Measurements from ENCODE around the gene TRABD2A.

The TRABD2A gene

GRCh38 chr2:84886791-84887190, 5.9 kb upstream of the TRABD2A start:
- Histone ChIP-seq H3K4me1 (ENCODE audit: control insufficient read depth in 1 of 2, insufficient read depth in 2 of 2, low read length in 2 of 2) (peaks cover 6 to 10% of the 10 kb centered on the region in 2 donors), H3K27ac (ENCODE audit: low read length) (no peak overlapping the region), H3K9me3 (ENCODE audit: control insufficient read depth in 1 of 2, low read length in 2 of 2) (no peaks in the 10 kb centered on the region), H3K4me3 (ENCODE audit: low read depth in 1 of 2, low read length in 2 of 2) (no peak overlapping the region), H3K27me3 (ENCODE audit: low read depth, low read length) (no peaks in the 10 kb centered on the region), H3K36me3 (ENCODE audit: control insufficient read depth in 1 of 2, insufficient read depth in 2 of 2, low read length in 2 of 2) (no peaks in the 10 kb centered on the region)

- no peak overlapping the region for H3K27ac ChIP-seq (ENCODE audit: low read length)
- H3K36me3 ChIP-seq (ENCODE audit: control insufficient read depth in 1 of 2, insufficient read depth in 2 of 2, low read length in 2 of 2): no peaks in the 10 kb centered on the region
- H3K4me1 ChIP-seq (ENCODE audit: control insufficient read depth in 1 of 2, insufficient read depth in 2 of 2, low read length in 2 of 2): peaks cover 10 to 23% of the 10 kb centered on the region in 2 donors
- peaks cover 9% of the 10 kb centered on the region for H3K27me3 ChIP-seq (ENCODE audit: low read depth, low read length)
- H3K4me3 ChIP-seq (ENCODE audit: low read depth in 1 of 2, low read length in 2 of 2): no peak overlapping the region
- no peaks in the 10 kb centered on the region for H3K9me3 ChIP-seq (ENCODE audit: control insufficient read depth in 1 of 2, low read length in 2 of 2)
Observed at GRCh38 chr2:84885111-84885510, 4.2 kb upstream of the TRABD2A start.

- Histone ChIP-seq H3K4me3 (ENCODE audit: low read depth in 1 of 2, low read length in 2 of 2) (no peak overlapping the region), H3K4me1 (ENCODE audit: control insufficient read depth in 1 of 2, insufficient read depth in 2 of 2, low read length in 2 of 2) (peaks cover 10 to 28% of the 10 kb centered on the region in 2 donors), H3K27me3 (ENCODE audit: low read depth, low read length) (peaks cover 10% of the 10 kb centered on the region), H3K36me3 (ENCODE audit: control insufficient read depth in 1 of 2, insufficient read depth in 2 of 2, low read length in 2 of 2) (no peaks in the 10 kb centered on the region), H3K9me3 (ENCODE audit: control insufficient read depth in 1 of 2, low read length in 2 of 2) (no peaks in the 10 kb centered on the region), H3K27ac (ENCODE audit: low read length) (no peak overlapping the region)
Observed at GRCh38 chr2:84884449-84884848, 3.6 kb upstream of the TRABD2A start.

- Histone ChIP-seq H3K27ac (ENCODE audit: low read length) (no peak overlapping the region), H3K27me3 (ENCODE audit: low read depth, low read length) (peaks cover 10% of the 10 kb centered on the region), H3K36me3 (ENCODE audit: control insufficient read depth in 1 of 2, insufficient read depth in 2 of 2, low read length in 2 of 2) (no peaks in the 10 kb centered on the region), H3K4me3 (ENCODE audit: low read depth in 1 of 2, low read length in 2 of 2) (no peak overlapping the region), H3K4me1 (ENCODE audit: control insufficient read depth in 1 of 2, insufficient read depth in 2 of 2, low read length in 2 of 2) (peaks cover 0 to 23% of the 10 kb centered on the region in 2 donors), H3K9me3 (ENCODE audit: control insufficient read depth in 1 of 2, low read length in 2 of 2) (no peaks in the 10 kb centered on the region)
Observed at GRCh38 chr2:84882775-84883550, 2.1 kb upstream of the TRABD2A start.

- H3K27ac ChIP-seq (ENCODE audit: low read length): no peak overlapping the region
- peak overlapping the region in 1 of 2 donors; percentile 72 for H3K4me3 ChIP-seq (ENCODE audit: low read depth in 1 of 2, low read length in 2 of 2)
- no peaks in the 10 kb centered on the region for H3K36me3 ChIP-seq (ENCODE audit: control insufficient read depth in 1 of 2, insufficient read depth in 2 of 2, low read length in 2 of 2)
- H3K27me3 ChIP-seq (ENCODE audit: low read depth, low read length): peaks cover 10% of the 10 kb centered on the region
- H3K9me3 ChIP-seq (ENCODE audit: control insufficient read depth in 1 of 2, low read length in 2 of 2): no peaks in the 10 kb centered on the region
- H3K4me1 ChIP-seq (ENCODE audit: control insufficient read depth in 1 of 2, insufficient read depth in 2 of 2, low read length in 2 of 2): peaks cover 0 to 23% of the 10 kb centered on the region in 2 donors
Observed at GRCh38 chr2:84882414-84882738, 1.5 kb upstream of the TRABD2A start.

- Histone ChIP-seq H3K4me1 (ENCODE audit: control insufficient read depth in 1 of 2, insufficient read depth in 2 of 2, low read length in 2 of 2) (peaks cover 0 to 23% of the 10 kb centered on the region in 2 donors), H3K27ac (ENCODE audit: low read length) (no peak overlapping the region), H3K4me3 (ENCODE audit: low read depth in 1 of 2, low read length in 2 of 2) (peak overlapping the region; percentile 71 to 72), H3K36me3 (ENCODE audit: control insufficient read depth in 1 of 2, insufficient read depth in 2 of 2, low read length in 2 of 2) (no peaks in the 10 kb centered on the region), H3K27me3 (ENCODE audit: low read depth, low read length) (peaks cover 10% of the 10 kb centered on the region), H3K9me3 (ENCODE audit: control insufficient read depth in 1 of 2, low read length in 2 of 2) (no peaks in the 10 kb centered on the region)
Observed at GRCh38 chr2:84881581-84882413, 913 bp upstream of the TRABD2A start.

GRCh38 chr2:84880395-84880644, 564 bp downstream of the TRABD2A start:
- Histone ChIP-seq H3K9me3 (ENCODE audit: control insufficient read depth in 1 of 2, low read length in 2 of 2) (no peaks in the 10 kb centered on the region), H3K4me1 (ENCODE audit: control insufficient read depth in 1 of 2, insufficient read depth in 2 of 2, low read length in 2 of 2) (peaks cover 0 to 23% of the 10 kb centered on the region in 2 donors), H3K27ac (ENCODE audit: low read length) (no peak overlapping the region), H3K4me3 (ENCODE audit: low read depth in 1 of 2, low read length in 2 of 2) (peak overlapping the region; percentile 71 to 72), H3K27me3 (ENCODE audit: low read depth, low read length) (peaks cover 10% of the 10 kb centered on the region), H3K36me3 (ENCODE audit: control insufficient read depth in 1 of 2, insufficient read depth in 2 of 2, low read length in 2 of 2) (no peaks in the 10 kb centered on the region)

GRCh38 chr2:84879584-84880394, 1.1 kb downstream of the TRABD2A start:
- no peak overlapping the region for H3K27ac ChIP-seq (ENCODE audit: low read length)
- H3K27me3 ChIP-seq (ENCODE audit: low read depth, low read length): peaks cover 10% of the 10 kb centered on the region
- H3K4me1 ChIP-seq (ENCODE audit: control insufficient read depth in 1 of 2, insufficient read depth in 2 of 2, low read length in 2 of 2): peaks cover 0 to 23% of the 10 kb centered on the region in 2 donors
- H3K4me3 ChIP-seq (ENCODE audit: low read depth in 1 of 2, low read length in 2 of 2): peak overlapping the region; percentile 71 to 72
- H3K9me3 ChIP-seq (ENCODE audit: control insufficient read depth in 1 of 2, low read length in 2 of 2): no peaks in the 10 kb centered on the region
- H3K36me3 ChIP-seq (ENCODE audit: control insufficient read depth in 1 of 2, insufficient read depth in 2 of 2, low read length in 2 of 2): no peaks in the 10 kb centered on the region

GRCh38 chr2:84878896-84879583, 1.8 kb downstream of the TRABD2A start:
- Histone ChIP-seq H3K27ac (ENCODE audit: low read length) (no peak overlapping the region), H3K36me3 (ENCODE audit: control insufficient read depth in 1 of 2, insufficient read depth in 2 of 2, low read length in 2 of 2) (no peaks in the 10 kb centered on the region), H3K9me3 (ENCODE audit: control insufficient read depth in 1 of 2, low read length in 2 of 2) (no peaks in the 10 kb centered on the region), H3K4me1 (ENCODE audit: control insufficient read depth in 1 of 2, insufficient read depth in 2 of 2, low read length in 2 of 2) (peaks cover 0 to 23% of the 10 kb centered on the region in 2 donors), H3K4me3 (ENCODE audit: low read depth in 1 of 2, low read length in 2 of 2) (no peak overlapping the region), H3K27me3 (ENCODE audit: low read depth, low read length) (peaks cover 10% of the 10 kb centered on the region)

GRCh38 chr2:84878459-84878858, 2.4 kb downstream of the TRABD2A start:
- Histone ChIP-seq H3K27me3 (ENCODE audit: low read depth, low read length) (peaks cover 10% of the 10 kb centered on the region), H3K9me3 (ENCODE audit: control insufficient read depth in 1 of 2, low read length in 2 of 2) (no peaks in the 10 kb centered on the region), H3K4me3 (ENCODE audit: low read depth in 1 of 2, low read length in 2 of 2) (no peak overlapping the region), H3K4me1 (ENCODE audit: control insufficient read depth in 1 of 2, insufficient read depth in 2 of 2, low read length in 2 of 2) (peaks cover 0 to 23% of the 10 kb centered on the region in 2 donors), H3K27ac (ENCODE audit: low read length) (no peak overlapping the region), H3K36me3 (ENCODE audit: control insufficient read depth in 1 of 2, insufficient read depth in 2 of 2, low read length in 2 of 2) (no peaks in the 10 kb centered on the region)

GRCh38 chr2:84876369-84876768, 4.5 kb downstream of the TRABD2A start:
- Histone ChIP-seq H3K9me3 (ENCODE audit: control insufficient read depth in 1 of 2, low read length in 2 of 2) (no peaks in the 10 kb centered on the region), H3K27ac (ENCODE audit: low read length) (no peak overlapping the region), H3K27me3 (ENCODE audit: low read depth, low read length) (peaks cover 10% of the 10 kb centered on the region), H3K36me3 (ENCODE audit: control insufficient read depth in 1 of 2, insufficient read depth in 2 of 2, low read length in 2 of 2) (no peaks in the 10 kb centered on the region), H3K4me3 (ENCODE audit: low read depth in 1 of 2, low read length in 2 of 2) (no peak overlapping the region), H3K4me1 (ENCODE audit: control insufficient read depth in 1 of 2, insufficient read depth in 2 of 2, low read length in 2 of 2) (peaks cover 0 to 18% of the 10 kb centered on the region in 2 donors)
